ENCODE data around the gene MSH6.

DNA sequence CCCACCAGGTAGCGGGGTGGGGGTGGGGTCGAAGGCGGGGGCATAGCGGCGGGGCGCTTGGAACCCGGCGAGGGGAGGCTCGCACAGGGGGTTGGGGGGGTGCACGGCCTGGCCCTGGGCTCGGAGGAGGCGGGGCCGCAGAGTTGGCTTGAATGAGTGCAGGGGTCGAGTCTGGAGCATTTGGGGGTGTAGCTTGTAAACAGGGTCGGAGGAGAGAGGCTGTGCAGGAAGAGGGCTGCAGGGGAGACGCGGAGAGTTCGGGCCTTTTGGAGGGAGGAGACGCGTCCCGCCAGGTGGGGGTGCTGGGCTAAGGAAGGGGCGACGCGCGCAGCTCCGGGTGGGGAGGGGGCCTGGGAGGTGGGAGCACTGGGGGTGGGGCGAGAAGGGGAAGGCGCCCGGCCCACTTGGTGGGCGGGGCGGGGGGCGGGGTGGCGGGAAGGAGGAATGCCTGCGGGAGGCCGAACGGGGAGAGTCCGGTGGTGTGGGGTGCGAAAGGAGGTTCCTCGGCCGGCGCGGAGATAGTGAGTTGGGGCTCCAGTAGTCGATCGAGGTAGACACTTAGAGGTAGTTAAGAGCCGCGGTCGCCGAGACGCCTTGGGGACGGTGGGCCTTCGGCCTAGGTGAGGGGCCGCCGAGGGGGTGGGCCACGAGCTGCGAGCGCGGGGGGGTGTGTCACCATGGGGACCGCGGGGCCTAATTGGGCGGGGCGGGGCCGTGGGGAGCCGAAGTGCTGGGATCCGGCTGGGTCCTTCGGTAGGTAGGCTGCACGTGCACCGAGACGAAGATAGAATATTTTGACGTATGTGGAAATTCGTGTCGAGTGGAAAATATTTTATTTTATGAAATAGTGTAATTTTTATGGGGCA lies 774 bp downstream of the MSH6 start:
- TF ChIP-seq EZH2 (IDR thresholded peaks at IDR 0.05; ENCODE audit: borderline replicate concordance) (no peak), EZH2phosphoT487 (IDR thresholded peaks at IDR 0.05; ENCODE audit: low read depth, severe bottlenecking, unreplicated experiment) (no peak)
- TF ChIP-seq, protein P1, sequence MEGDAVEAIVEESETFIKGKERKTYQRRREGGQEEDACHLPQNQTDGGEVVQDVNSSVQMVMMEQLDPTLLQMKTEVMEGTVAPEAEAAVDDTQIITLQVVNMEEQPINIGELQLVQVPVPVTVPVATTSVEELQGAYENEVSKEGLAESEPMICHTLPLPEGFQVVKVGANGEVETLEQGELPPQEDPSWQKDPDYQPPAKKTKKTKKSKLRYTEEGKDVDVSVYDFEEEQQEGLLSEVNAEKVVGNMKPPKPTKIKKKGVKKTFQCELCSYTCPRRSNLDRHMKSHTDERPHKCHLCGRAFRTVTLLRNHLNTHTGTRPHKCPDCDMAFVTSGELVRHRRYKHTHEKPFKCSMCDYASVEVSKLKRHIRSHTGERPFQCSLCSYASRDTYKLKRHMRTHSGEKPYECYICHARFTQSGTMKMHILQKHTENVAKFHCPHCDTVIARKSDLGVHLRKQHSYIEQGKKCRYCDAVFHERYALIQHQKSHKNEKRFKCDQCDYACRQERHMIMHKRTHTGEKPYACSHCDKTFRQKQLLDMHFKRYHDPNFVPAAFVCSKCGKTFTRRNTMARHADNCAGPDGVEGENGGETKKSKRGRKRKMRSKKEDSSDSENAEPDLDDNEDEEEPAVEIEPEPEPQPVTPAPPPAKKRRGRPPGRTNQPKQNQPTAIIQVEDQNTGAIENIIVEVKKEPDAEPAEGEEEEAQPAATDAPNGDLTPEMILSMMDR (IDR thresholded peaks at IDR 0.05; ENCODE audit: poor library complexity), result no peak

All from hepatocyte (in vitro differentiated cells).